Measurements from ENCODE around the gene SDC3.

Gene SDC3

GRCh38 chr1:30845904-30846290 lies 62.7 kb downstream of the SDC3 start:
- DNase-seq = no peak

- DNase-seq = no peak
Measured at GRCh38 chr1:30845237-30845903, 63.2 kb downstream of the SDC3 start.

GRCh38 chr1:30844631-30845030 lies 63.9 kb downstream of the SDC3 start:
- no peak for DNase-seq

- no peak for DNase-seq
Measured at GRCh38 chr1:30842697-30843354, 65.7 kb downstream of the SDC3 start.

DNA sequence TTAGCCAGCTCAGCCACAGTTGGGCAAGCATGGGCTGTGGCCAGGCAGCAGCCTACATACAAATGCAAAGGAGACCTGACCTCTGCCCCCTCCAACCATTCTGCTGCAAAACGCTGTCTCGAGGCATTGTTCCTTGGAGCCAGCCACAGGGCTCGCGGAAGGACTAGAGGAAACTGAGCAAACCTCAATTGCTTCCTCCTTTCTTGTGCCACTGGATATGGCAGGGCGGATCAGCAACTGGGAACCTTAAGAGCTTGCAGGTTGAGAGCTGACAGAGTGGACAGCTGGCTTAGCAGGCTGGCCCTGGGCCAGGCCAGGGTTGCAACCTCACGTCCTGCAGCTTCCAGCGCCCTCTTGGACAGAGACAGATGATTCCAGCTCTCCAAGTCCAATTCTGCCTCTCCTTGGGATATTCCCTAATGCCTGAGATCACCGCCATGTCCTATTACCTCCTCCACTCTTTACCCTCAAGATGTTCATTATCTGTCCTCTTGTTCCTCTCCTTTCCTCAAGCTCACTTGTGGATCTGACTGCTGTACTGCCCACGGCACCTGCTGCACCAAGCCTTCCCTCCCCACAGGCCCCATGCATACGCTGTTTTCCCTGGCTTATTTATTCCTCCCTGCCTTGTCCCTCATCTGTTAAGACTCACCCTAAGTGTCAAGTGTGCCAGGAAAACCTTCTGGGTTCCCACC lies 67.5 kb downstream of the SDC3 start:
- DNase-seq = no peak

DNA sequence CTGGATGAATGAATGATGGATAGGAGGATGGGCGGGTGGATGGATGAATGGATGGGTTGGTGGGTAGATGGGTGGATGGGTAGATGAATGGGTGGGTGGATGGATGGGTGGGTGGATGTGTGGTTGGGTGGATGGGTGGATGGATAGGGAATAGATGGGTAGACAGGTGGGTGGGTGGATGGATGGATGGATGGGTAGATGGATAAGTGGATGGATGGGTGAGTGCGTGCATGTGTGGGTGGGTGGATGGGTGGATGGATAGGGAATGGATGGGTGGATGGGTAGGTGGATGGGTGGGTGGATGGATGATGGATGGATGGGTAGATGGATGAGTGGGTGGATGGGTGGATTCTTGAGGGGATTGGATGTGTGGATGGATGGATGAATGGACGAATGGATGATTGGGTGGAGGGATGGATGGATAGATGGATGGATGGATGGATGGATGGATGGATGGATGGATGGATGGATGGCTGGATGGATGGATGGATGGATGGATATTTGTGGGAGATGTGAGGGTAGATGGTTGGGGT lies 68.7 kb downstream of the SDC3 start:
- no peak for DNase-seq

DNA sequence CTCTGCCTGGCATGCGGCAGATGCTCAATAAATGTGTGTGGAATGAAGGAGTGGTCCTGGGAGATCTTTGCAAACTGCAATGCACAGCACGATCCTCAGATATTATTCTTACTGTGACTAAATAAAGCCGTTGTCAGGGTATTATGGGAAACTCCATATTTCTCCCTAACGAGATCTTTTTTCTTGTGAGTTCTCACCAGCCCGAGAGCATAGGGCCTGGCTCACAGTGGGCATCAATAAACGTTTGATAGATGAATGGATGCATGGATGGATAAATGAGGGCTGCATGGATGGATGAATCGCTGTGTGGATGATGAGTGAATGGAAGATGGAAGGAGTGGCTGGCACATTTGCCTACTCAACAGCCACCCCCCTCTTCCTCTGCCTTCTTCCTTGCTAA lies 69.6 kb downstream of the SDC3 start:
- no peak for DNase-seq

DNA sequence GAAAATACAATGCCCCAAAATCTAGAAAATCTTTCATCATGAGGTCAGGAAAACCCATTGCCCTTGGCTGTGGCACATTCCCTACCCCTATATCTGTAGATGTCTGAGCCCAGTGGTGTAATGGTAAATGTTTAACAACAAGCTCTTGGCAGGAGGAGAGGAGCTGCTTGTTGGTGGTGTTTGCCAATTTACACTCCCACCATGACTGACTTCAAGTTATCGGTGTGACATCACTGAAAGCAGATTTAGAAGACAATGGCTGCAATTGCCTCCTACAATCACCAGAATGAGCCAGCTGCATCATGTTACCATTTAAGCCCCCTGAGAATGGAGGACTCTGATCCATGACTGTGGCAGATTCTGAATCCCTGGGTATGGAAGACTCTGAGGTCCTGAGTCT lies 70.9 kb downstream of the SDC3 start:
- no peak for DNase-seq

DNA sequence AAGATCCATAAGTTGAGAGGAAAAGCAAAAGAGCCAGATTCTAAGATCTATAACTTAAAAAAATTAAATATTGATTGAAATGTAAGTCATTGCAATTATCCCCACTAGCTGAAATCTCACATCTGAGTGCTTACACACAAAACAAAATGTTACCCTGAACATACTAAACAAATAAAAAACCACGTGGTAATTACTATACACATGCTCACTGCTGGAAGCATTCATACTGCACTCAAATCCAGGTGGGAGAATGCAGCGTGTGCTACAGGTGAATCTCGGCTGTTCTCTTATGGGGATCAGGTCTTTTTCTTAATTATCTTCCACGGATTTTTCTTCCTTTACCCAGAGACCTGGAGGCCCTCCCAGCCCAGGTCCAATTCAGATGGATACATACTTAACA lies 74.3 kb downstream of the SDC3 start:
- no peak for DNase-seq

DNA sequence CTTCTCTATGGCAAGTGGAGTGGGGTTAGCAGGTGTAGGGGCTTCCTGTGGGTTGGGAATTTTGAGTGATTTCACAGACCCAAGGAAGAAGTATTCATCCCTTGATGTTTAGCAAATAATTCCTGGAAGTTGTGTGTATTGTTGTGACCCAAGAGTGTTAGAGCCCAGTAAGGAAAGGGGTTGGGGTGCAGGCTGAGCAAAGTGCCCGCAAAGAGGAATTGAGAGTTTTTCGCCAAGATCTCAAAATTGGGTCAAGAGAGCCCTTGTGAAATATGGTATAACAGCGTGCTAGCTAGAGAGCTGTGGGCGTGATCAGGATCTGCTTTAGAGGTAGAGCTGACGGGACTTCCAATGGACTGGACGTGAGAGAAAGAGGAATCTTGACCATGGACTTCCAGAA lies 78.0 kb downstream of the SDC3 start:
- DNase-seq = no peak

DNA sequence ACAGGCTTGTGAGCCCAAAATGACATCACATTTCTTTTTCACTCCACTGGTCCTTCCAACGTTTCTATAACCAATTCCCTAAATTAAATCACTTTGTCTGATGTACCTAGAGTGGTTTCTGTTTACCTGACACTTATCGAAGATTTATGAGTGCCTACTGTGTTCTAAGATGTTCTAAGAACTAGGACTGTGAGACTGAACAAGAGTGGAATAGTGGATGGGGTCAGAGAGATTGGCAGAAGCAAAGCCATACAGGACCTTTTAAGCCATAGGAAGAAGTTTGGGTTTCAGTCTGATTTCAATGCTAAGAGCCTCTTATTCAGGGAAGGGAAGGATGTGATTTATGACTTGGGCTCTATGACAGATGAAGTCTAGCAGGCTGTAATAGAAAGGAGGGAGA lies 78.7 kb downstream of the SDC3 start:
- DNase-seq = no peak

- no peak for DNase-seq
Measured at GRCh38 chr1:30824736-30825429, 83.7 kb downstream of the SDC3 start.

DNA sequence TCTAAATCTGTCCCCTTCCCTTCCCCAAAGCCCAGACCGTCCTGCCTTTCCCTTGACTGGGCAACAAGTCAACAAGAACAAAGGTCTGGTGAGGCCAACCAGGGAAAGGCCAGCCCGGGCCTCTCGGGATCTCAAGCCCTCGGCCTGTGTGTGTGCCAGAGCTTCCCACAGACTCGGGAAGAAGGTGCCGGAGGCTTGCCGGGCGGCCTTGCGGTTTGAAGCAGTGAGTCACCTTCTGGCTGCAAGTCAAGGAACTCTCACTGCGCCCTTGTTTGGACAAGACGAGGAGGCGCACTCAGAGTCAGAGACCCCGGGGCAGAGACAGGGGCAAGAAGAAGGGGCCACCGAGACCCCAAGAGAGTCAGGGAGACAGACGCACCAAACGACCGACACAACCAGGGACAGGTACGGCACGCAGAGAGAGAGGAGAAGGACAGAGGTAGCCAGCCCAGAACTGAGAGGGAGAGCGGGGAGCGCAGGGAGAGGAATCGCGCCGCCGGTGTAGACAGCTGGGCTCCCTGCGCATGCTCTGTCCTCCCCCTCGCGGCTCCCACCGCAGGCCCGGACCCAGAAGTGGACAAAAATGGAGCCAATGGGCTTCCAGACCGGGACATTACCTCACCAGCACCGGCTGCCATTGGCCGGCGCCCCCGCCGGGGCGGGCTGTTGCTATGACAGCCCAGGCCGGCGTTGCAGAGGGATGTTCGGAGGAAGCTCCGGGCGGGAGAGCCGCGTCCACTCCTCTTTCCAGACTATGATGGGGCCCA lies 84.4 kb downstream of the SDC3 start:
- DNase-seq = peak; percentile 96

DNA sequence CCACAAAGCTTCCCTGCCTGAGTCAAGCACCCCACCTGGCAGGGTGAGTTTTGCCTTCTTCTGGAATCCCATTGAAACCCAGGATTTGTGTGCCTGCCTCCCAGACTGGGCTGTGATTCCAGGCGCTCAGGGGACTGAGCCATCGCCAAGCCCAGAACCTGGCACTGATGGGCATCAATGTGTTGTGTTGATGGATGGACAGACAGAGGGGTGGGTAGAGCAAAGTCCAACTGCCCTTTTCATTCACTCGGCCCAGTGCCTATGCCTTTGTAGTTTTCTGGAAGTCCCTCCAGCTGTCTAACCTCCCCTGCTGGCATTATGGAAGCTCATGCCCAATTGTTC lies 85.0 kb downstream of the SDC3 start:
- DNase-seq = no peak

DNA sequence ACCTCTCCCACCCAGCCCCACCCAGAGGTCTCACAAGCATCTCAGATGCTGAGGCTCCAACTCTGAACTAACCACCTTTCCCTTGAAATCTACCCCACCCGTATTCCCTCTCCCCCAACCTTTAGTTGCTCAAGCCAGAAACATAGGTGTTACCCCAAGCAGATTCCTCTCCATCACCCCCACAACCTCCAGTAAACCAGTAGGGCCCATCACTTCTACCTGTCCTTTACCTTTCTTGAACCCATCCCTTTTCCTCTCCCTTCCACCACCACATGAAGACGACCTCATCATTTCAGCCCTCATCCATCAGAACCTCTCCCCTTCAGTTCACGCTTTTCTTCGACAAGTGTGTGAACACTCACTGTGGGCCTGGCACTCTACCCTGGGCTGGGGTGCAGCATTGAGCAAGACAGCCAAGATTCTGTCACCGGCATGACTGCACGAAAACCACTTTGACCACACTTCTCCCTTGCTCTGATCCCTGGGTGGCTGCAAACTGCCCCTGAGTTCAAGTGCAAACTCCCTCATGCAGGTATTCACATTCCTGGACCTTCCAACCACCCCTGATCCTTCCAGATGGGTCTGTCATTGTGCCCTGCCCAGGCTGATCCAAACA lies 85.5 kb downstream of the SDC3 start:
- DNase-seq = no peak

GRCh38 chr1:30822006-30822405 lies 86.6 kb downstream of the SDC3 start:
- no peak for DNase-seq

GRCh38 chr1:30820299-30820698 lies 88.3 kb downstream of the SDC3 start:
- DNase-seq = no peak

Data from right forelimb (tissue), 1 donor.